HG03066 (cell line): ENCODE measurements around the gene CFAP77.
A peak's percentile ranks its signal among the peaks of the same experiment; 100 is the strongest.
"Not testable (repeated sequence)": the region's sequence is repeated elsewhere in the genome, so short reads cannot be mapped to it uniquely, and the experiment has no call there.

Experiments
- ATAC-seq: cut with Tn5 transposase; IDR thresholded peaks from one replicate; pipeline ENCODE4 v1.9.1; 2021; ENCODE audit warnings: low read depth; ENCODE audit not compliant: unreplicated experiment

The CFAP77 gene

DNA sequence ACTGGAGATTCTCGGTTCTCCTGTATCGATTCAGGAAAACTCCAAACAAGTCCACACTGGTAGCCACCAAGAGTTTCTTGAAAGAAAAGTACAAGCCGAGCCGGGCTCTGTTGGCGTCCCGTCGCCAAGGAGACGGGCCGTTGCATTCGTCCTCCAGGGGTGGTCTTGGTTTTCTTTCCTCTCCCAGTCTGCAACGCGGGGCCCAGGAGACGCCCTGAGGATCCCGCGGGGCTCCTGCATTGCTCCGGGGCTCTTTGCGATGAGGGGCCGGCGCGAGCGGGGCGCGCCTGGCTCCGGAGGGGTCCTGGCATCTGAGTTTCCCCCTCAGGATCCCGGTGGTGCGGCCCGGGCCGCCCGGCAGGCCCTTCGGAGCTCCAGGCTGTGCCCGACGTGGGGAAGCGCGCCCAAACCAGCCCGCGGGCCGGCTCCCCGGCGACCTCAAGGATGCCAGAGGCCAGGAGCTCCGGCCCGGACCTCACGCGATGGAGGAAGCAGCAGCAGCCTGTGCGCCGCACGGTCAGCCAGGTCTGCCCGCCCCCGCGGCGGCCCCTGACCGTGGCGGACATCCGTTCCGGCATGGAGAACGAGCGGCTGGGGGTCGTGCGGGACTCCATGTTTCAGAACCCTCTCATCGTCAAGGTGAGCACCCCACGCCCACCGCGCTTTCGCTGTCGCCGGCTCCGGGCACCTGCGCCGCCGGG, at the start of gene CFAP77:
Gene CFAP77 (plus strand): TSS at position 384 of the 701 bp plus-strand sequence. CDS start 61 bp downstream, at position 445.
- no peak for ATAC-seq

DNA sequence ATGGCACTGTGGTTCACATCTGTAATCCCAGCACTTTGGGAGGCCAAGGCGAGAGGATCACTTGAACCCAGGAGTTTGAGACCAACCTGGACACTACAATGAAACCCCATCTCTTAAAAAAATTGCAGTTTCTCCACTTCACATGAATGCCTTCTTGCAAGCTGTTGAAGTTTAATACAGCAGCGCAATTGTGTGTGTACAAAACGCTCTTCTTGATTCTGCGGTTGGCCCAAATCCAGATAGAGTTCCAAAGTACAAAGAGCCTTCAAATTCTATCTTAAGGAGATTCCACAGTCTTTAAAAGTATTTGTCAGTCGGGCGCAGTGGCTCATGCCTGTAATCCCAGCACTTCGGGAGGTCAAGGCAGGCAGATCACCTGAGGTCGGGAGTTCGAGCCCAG, 45.9 kb upstream of the CFAP77 start:
- ATAC-seq: no peak

- ATAC-seq: no peak
These were observed 44.0 kb upstream of the CFAP77 start for GRCh38 chr9:132365986-132366385.

- ATAC-seq: no peak
These were observed 43.5 kb upstream of the CFAP77 start for GRCh38 chr9:132366481-132366880.

DNA sequence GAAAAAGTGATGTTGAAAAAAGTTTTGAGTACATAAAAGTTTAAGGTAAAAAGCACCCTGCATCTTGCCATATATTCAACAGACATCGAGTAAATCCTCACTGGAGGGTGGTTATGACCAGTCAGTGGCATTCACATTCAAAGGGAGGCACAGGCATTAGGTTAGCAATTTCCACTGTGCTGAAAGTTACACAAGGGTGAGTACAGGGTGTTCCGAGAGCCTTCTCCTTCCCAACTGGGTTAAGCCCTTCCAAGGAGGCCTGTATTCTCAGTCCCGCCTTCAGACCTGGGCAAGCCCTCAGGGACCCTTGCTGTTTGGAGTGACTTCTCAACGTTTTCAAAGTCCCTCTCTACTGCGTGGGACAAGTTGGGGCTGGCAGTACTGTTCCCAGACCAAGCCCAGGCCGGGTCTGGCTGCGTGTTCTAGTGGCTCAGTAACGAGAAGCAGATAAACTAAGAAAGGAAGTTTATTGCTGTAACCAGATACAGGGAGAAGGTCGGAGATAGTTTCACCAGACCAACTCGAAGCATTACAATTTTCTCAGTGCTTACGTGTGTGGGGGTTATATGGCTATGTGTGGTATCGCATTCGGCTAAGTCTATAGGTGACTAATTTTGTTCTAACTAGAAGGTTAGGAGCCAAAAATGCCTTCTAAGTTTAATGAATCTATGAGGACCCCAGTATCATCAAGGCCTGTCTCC, 42.2 kb upstream of the CFAP77 start:
- ATAC-seq: no peak

DNA sequence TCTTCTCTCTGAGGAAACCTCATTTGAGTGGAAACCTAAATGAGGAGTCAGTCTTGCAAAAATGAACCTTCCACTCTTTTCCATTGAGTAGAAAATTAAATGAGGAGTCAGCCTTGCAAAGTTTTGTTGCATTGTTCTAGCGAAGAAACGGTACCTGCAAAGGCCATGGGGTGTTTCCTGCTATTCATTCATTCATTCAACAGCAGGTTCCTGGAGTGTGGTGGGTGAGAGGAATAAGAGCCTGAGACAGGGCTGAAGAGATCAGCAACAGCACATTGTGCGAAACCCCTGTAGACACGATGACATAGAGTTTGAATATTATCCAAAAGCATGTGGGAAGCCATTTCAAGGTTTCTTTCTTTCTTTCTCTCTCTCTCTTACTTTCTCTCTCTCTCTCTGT, 40.6 kb upstream of the CFAP77 start:
- no peak for ATAC-seq

DNA sequence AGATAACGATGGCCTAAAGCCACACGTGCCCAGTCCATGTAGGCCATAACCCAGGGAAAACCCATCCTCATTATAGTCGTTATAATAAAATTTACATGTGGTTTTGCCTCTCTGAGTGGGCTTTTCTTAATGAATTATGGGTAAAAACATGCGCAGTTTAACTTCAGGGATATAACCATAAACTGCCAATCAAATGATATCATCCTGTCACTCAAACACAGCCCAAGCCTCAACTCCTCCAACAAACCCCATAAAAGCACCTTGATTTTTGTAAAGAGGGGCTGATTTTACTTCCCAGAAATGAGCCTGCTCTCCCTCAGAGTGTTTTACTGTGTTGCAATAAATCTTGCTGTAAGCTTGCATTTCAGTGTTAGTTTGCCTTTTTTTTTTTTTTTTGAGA, 39.4 kb upstream of the CFAP77 start:
- no peak for ATAC-seq

DNA sequence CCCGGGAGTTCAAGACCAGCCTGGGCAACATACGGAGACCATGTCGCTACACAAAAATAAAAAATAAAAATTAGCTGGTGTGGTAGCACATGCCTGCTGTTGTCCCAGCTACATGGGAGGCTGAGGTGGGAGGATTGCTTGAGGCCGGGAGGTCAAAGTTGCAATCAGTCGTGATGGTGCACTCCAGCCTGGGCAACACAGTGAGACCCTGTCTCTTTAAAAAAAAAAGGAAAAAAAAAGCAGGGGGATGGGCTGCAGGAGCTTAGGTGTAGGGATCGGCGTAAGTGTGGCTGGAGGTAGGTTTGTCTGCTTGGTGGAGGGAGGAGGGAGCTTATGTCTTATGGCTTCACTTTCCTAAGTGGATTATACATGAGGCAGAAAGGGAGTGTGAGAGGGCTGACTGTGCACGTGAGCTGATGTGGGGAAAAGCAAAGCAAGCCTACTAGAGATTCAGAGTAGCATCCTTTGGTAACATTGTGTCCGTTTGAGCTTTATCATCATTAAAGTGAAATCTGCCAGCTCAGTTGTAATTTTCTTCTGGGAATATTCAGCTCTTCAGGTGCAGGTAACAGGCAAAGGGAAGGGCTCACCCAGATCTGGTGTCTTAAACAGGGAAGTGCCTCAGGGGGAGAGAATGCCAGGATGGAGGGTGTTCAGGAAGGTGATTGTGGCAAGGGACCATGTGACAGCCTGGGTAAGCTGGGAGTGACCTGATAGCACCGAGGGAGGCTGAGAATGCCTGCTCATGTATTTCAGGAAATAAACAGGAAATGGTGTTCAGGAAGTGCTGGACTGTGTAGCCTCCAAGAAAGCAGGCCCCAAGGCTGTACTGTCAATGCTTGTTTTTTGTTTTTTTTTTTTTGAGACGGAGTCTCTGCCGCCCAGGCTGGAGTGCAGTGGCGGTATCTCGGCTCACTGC, 37.6 kb upstream of the CFAP77 start:
- ATAC-seq: no peak

GRCh38 chr9:132377769-132378168, 32.2 kb upstream of the CFAP77 start:
- ATAC-seq: not testable (repeated sequence)

DNA sequence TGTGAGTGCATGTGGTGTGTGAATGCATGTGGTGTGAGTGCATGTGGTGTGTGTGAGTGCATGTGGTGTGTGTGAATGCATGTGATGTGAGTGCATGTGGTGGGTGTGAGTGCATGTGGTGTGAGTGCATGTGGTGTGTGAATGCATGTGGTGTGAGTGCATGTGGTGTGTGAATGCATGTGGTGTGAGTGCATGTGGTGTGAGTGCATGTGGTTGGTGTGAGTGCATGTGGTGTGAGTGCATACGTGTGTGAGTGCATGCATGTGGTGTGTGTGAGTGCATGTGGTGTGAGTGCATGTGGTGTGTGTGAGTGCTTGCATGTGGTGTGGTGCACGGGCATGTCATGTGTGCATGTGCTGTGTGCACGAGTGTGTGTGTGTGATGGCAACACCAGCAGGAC, 31.6 kb upstream of the CFAP77 start:
- not testable (repeated sequence) for ATAC-seq

DNA sequence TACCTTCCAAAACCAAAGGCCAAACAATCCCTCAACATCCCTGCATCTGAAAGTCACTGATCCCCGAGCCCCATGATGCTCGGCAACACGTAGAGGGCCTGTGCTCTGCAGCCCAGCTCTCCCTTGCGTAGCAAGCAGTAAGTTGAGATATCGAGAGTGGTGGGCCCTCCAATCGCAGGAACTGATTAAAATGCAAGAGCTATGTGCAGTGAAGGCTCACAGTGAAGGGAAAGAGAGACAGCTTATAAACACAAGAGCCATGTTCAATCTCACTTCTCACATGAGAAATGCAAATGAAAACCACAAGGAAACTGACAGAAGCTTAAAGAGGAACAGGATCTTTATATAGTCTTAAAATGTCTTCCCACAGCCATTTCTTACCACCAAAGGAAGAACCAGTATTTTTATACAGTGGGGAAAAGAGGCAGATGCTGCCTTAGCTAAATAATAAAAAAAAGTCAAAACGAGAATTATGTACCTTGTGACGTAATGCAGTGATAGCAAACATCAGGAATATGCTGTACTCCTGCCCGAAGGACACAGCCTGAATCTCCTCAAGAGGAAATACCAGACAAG, 28.0 kb upstream of the CFAP77 start:
- ATAC-seq: peak; percentile 62

- ATAC-seq: no peak
These were observed 26.5 kb upstream of the CFAP77 start for GRCh38 chr9:132383462-132383883.

DNA sequence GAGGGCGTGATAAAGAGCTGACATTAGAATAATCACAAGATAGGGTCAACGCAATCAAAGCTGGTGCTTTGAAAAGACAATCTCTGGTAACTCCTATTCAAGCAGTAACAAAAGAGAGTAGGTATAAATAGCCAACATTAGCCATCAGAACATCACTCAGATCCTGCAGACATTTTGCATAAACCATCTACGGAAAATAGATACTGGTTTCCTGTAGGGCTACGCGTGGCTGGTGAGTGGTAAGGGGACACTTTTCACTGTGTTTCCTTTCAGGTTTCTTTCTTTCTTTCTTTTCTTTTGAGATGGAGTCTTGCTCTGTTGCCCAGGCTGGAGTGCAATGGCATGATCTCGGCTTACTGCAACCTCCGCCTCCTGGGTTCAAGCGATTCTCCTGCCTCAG, 25.6 kb upstream of the CFAP77 start:
- no peak for ATAC-seq

DNA sequence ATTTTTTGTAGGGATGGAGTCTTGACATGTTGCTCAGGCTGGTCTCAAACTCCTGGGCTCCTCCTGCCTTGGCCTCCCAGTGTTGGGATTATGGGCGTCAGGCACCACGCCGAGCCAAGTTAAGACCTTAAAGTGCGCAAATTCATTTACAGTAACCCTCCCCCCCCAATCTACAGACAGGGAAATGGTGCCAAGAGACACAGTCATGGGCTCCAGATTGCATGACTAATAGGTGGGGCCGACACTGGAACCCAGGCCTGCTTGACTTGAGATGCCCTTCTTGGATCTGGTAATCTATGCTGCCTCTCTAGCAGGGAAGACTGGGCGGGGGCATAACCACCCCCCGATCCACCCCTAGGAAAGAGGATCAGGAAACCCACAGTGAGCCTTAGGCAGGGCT, 22.9 kb upstream of the CFAP77 start:
- ATAC-seq: no peak

- no peak for ATAC-seq
These were observed 19.0 kb upstream of the CFAP77 start for GRCh38 chr9:132390966-132391365.

GRCh38 chr9:132391449-132391848, 18.6 kb upstream of the CFAP77 start:
- no peak for ATAC-seq

DNA sequence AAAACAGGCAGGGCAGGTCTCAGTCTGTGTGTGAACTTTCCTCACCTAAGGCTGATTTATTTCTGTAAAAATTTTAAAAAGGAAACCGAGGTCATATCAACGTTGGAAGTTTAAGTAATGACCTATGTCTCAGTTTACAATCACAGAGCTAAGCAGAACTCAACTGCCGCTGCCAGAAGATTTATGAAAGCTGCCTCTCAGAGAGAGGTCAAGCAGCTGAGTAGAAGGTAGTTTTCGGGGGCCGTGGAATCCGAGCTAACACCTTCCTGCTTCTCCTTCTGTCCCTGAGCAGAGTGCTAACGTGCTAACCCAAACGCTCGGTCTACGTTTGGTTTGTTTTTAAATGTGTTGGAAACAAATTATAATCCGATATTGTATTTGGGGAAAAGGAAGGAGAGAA, 14.5 kb upstream of the CFAP77 start:
- ATAC-seq: no peak

GRCh38 chr9:132401824-132402223, 8.2 kb upstream of the CFAP77 start:
- ATAC-seq: no peak

- no peak for ATAC-seq
These were observed 5.7 kb upstream of the CFAP77 start for GRCh38 chr9:132404228-132404881.

DNA sequence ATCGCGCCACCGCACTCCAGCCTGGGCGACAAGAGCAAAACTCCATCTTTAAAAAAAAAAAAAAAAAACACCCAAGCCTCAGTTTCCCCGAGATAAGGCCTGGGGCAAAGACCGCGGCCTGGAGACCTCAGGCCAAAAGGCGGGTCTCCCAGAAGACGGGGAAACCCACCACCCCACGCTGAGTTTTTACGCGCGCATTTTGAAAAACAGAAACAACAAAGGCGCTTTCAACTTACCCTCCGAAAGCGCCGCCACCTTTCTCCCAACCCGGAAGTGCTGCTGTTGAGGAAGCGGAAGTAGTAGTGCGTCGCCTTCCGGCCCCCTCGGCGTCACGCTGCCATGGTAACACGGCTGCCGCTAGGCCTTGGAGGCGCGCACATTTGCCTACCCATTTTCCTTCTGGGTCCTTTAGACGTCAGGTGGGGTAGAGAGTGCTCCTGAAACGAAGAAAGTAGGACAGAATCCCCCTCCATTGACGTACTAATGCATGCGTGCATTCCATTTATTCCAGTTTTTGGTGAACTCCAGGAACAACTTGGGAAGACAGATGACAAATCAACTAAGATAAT, 3.4 kb upstream of the CFAP77 start, which contains the start of gene TTF1:
Gene TTF1 (minus strand): TSS at position 287 of the 569 bp plus-strand sequence. CDS start 4,019 bp downstream, outside the sequence.
- peak; percentile 71 for ATAC-seq
